MM.1S (cell line): Measurements from ENCODE around the gene CLEC17A.

Source experiments
- CTCF ChIP-seq: fragments of 300-600 bp; sonication (generic); IDR thresholded peaks from 2 replicates; pipeline ENCODE4 v1.5.1; 2016; ENCODE audit warnings: antibody characterized with exemption, low read length, mixed read lengths
- EZH2 ChIP-seq: fragments of 300-600 bp; sonication (generic); optimal IDR thresholded peaks from 2 replicates; pipeline ENCODE3; 2017; ENCODE audit warnings: low read depth, mild to moderate bottlenecking, antibody characterized with exemption, low read length, mixed read lengths
- EZH2phosphoT487 ChIP-seq: fragments of 300-600 bp; sonication (generic); IDR thresholded peaks from 2 replicates; pipeline ENCODE4 v1.6.1; 2018; ENCODE audit warnings: antibody characterized with exemption, low read length

DNA sequence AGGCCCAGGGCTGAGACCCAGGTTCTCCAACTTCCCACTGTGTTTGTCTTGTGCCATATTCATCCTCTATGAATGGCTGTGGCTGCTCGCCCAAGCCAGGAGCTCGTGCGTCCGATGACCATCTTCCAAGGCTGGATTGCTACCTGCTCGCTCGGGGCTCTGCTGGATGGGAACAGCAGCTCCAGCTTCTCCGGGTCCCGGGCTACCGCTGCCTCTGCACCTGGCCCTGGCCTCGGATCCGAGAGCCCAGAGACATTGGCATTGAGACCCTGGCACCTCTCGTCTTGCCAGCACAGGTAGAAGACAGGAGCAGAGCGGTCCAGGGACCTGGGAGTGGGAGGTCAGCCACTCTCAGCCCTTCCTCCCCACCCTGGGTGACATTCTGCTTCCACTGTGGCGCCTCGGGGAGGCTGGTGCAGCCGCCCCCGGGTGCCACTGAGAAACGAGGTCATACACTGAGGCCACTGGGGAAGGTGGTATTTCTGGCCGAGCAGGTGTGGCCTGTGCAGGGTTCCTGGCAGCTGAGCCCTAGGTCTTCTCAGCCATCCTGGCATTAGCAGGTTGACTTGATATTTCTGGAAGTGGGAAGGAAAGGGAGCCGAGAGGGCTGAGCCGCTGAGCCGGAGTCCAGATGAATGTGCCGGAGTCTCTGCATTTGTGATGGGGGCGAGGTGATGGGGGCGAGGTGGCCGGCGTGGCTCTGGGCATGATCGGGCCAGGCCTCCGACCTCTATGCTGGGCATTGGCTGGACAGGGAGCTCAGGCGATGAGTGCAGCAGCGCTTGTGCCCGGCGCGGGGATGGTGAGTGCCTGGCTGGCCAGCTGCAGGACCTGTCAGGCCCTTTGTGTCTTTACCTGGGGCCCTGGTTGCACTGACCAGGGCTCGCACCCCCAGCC, 29.6 kb upstream of the CLEC17A start:
- TF ChIP-seq CTCF (no peak), EZH2 (no peak), EZH2phosphoT487 (no peak)
